Activated CD4-positive, alpha-beta T cell treated with anti-CD3 and anti-CD28 coated beads for 1 hour (primary cell): ENCODE results near the gene BTBD1.
"Not testable (repeated sequence)": the region's sequence is repeated elsewhere in the genome, so short reads cannot be mapped to it uniquely, and the experiment has no call there.

Experiments used
- DNase-seq: peaks from one replicate; pipeline ENCODE4 v3.0.0-alpha.2; 2020

Gene BTBD1

GRCh38 chr15:83092309-83092976, 25.4 kb upstream of the BTBD1 start:
- DNase-seq, result no peak

GRCh38 chr15:83091965-83092308, 24.9 kb upstream of the BTBD1 start:
- not testable (repeated sequence) for DNase-seq

- DNase-seq, result no peak
Observed at GRCh38 chr15:83090465-83090864, 23.4 kb upstream of the BTBD1 start.

GRCh38 chr15:83088876-83089275, 21.8 kb upstream of the BTBD1 start:
- no peak for DNase-seq

- DNase-seq, result no peak
Observed at GRCh38 chr15:83087576-83087975, 20.5 kb upstream of the BTBD1 start.

- DNase-seq, result not testable (repeated sequence)
Observed at GRCh38 chr15:83085864-83086552, 19.0 kb upstream of the BTBD1 start.

- not testable (repeated sequence) for DNase-seq
Observed at GRCh38 chr15:83085461-83085860, 18.4 kb upstream of the BTBD1 start.

GRCh38 chr15:83082730-83083386, 15.8 kb upstream of the BTBD1 start:
- DNase-seq, result no peak

GRCh38 chr15:83081256-83082014, 14.4 kb upstream of the BTBD1 start:
- DNase-seq, result no peak

- DNase-seq, result no peak
Observed at GRCh38 chr15:83078712-83079111, 11.7 kb upstream of the BTBD1 start.

GRCh38 chr15:83077491-83078230, 10.6 kb upstream of the BTBD1 start:
- DNase-seq, result no peak

- not testable (repeated sequence) for DNase-seq
Observed at GRCh38 chr15:83069211-83069642, 2.2 kb upstream of the BTBD1 start.

GRCh38 chr15:83068054-83068453, 1.0 kb upstream of the BTBD1 start:
- DNase-seq, result no peak

- DNase-seq, result no peak
Observed at GRCh38 chr15:83067638-83067962, 548 bp upstream of the BTBD1 start.

- DNase-seq, result no peak
Observed at GRCh38 chr15:83066034-83066733, 868 bp downstream of the BTBD1 start.

GRCh38 chr15:83065431-83065830, 1.6 kb downstream of the BTBD1 start:
- no peak for DNase-seq

GRCh38 chr15:83064859-83065258, 2.2 kb downstream of the BTBD1 start:
- no peak for DNase-seq

GRCh38 chr15:83063551-83063950, 3.5 kb downstream of the BTBD1 start:
- DNase-seq, result no peak

- no peak for DNase-seq
Observed at GRCh38 chr15:83062768-83063180, 4.3 kb downstream of the BTBD1 start.

GRCh38 chr15:83061680-83062079, 5.4 kb downstream of the BTBD1 start:
- no peak for DNase-seq

GRCh38 chr15:83057696-83058376, 9.2 kb downstream of the BTBD1 start:
- DNase-seq, result no peak

- DNase-seq, result no peak
Observed at GRCh38 chr15:83057002-83057401, 10.1 kb downstream of the BTBD1 start.
